ENCODE measurements around the gene JCAD.
A peak's percentile ranks its signal among the peaks of the same experiment; 100 is the strongest.

GRCh38 chr10:30018496-30018895, 40.9 kb downstream of the JCAD start:
- TF ChIP-seq CTCF (conservative IDR thresholded peaks at IDR 0.05 in 1 of 2, IDR thresholded peaks at IDR 0.05 in 1 of 2; ENCODE audit: low read depth in 1 of 2, low read length in 2 of 2) (peak in 1 of 2 donors; percentile 8), EZH2 (IDR thresholded peaks at IDR 0.05; ENCODE audit: low read length, missing control alignments) (no peak)
